HFFc6 (cell line): ENCODE data around the gene CD247. TPM values are rescaled to one million over a fixed set of nuclear protein-coding genes. Genes with fewer than 3 reads are reported as not detected.

Source experiments
- DNase-seq: peaks from one replicate; pipeline ENCODE4 v3.0.0-alpha.2; 2018
- H3K27ac Mint-ChIP-seq: 2 replicates; pipeline ENCODE4 v1.8.0; 2020; ENCODE audit warnings: mild to moderate bottlenecking, mixed read lengths
- H3K27me3 Mint-ChIP-seq: 2 replicates; pipeline ENCODE4 v1.8.0; 2021; ENCODE audit warnings: mild to moderate bottlenecking, moderate library complexity, mixed read lengths; ENCODE audit not compliant: insufficient read depth
- H3K36me3 Mint-ChIP-seq: 2 replicates; pipeline ENCODE4 v1.8.0; 2021; ENCODE audit warnings: low read depth, mixed read lengths
- H3K4me1 Mint-ChIP-seq: 2 replicates; pipeline ENCODE4 v1.8.0; 2020; ENCODE audit warnings: low read depth, mixed read lengths
- H3K4me3 Mint-ChIP-seq: 2 replicates; pipeline ENCODE4 v1.8.0; 2020; ENCODE audit warnings: mild to moderate bottlenecking, moderate library complexity, mixed read lengths
- H3K9me3 Mint-ChIP-seq: 2 replicates; pipeline ENCODE4 v1.8.0; 2020; ENCODE audit warnings: mild to moderate bottlenecking, mixed read lengths
- total RNA-seq, 6 experiments: library from RNA; stranded (reverse); fragmentation: NEBNext Ultra II Directional; extraction: Animal tissue kit (Norgen Biotek cat#: 25700); gene quantifications; 2 replicates in 1 of 6; 3 replicates in 5 of 6; pipeline ENCODE4 v1.2.3, GENCODE V29; 2021
- TF ChIP-seq, protein P1 (sequence below): fragments of 200-600 bp; sonication (generic); IDR thresholded peaks from 2 replicates; pipeline ENCODE4 v1.5.0; 2021; ENCODE audit warnings: antibody characterized with exemption, mild to moderate bottlenecking

CD247 gene
- total RNA-seq, 6 experiments from 2014 or later = not detected

DNA sequence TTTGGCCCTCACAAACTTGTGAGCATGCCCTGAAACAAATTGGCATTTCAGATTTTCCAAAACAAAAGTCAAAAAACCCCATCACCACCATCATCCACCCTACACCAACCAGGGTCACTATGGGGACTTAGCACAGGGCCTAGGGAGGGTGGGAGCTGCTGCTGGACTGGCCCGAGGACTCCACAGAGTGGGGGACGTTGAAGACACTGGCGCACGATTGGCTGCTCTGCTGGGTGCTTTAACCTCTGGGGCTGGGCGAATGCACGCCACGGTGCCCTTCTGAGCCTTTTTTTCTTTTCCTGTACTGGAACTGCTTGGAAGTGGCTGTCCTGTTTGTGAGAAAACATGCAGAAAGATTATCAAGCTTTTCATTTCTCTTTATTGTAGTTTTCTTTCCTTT, 92.8 kb downstream of the CD247 start:
- no peak overlapping the region for H3K4me3 Mint-ChIP-seq
- H3K4me1 Mint-ChIP-seq = peaks cover under 1% of the 10 kb centered on the region; the same call in 1 of the 2 replicates
- DNase-seq = no peak
- H3K9me3 Mint-ChIP-seq = no peaks in the 10 kb centered on the region
- H3K27ac Mint-ChIP-seq = no peak overlapping the region
- H3K27me3 Mint-ChIP-seq = peaks cover 2% of the 10 kb centered on the region; the same call in 1 of the 2 replicates
- TF ChIP-seq, protein P1, sequence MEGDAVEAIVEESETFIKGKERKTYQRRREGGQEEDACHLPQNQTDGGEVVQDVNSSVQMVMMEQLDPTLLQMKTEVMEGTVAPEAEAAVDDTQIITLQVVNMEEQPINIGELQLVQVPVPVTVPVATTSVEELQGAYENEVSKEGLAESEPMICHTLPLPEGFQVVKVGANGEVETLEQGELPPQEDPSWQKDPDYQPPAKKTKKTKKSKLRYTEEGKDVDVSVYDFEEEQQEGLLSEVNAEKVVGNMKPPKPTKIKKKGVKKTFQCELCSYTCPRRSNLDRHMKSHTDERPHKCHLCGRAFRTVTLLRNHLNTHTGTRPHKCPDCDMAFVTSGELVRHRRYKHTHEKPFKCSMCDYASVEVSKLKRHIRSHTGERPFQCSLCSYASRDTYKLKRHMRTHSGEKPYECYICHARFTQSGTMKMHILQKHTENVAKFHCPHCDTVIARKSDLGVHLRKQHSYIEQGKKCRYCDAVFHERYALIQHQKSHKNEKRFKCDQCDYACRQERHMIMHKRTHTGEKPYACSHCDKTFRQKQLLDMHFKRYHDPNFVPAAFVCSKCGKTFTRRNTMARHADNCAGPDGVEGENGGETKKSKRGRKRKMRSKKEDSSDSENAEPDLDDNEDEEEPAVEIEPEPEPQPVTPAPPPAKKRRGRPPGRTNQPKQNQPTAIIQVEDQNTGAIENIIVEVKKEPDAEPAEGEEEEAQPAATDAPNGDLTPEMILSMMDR = no peak
- no peaks in the 10 kb centered on the region for H3K36me3 Mint-ChIP-seq

DNA sequence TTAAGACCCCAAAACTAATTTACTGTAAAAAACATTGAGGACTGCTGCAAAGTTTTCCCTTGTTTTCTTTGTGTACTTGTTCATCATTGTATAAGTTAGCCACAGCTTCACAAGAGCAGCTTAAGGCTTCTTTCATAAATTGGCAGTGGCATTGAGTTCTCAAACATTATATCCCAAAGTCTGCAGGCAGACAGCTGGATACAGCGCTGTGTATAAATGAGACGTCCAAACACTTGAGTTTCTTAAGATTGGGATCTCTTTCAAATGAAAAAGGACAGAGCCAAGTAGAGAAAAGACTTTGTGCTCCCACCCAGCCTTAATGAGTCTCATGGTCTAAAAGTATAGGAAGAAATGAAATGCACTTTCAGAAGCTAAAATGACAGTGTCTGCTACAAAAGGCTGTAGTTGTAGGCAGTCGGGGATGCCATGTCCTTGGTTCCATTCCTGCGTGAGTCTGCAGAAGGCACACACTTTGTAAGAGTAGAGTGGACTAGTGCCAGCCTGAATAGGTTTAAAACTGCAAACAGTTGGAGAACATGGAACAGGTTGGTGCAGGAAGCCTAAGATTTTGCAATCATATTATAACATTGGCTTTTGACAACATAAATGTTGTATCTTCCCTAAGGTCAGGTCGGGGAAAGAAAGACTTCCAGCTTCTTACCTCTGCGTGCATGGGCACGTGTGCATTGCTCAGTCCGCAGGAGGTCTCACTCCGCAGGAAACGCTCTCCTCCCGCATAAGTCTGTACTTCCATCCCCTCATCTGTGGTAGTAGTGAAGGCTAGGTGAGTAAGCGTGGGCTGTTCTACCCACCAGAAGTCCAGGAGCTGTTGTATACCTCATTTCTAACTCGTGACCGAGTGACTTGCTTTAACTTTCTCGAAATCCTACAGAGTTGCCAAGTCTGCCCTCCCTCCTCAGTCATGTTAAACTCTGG, 94.4 kb downstream of the CD247 start:
- no peak overlapping the region for H3K27ac Mint-ChIP-seq
- peaks cover 2% of the 10 kb centered on the region; the same call in 1 of the 2 replicates for H3K27me3 Mint-ChIP-seq
- no peaks in the 10 kb centered on the region for H3K36me3 Mint-ChIP-seq
- H3K9me3 Mint-ChIP-seq = no peaks in the 10 kb centered on the region
- DNase-seq = no peak
- TF ChIP-seq, protein P1 = no peak
- peaks cover 4% of the 10 kb centered on the region; the same call in 1 of the 2 replicates for H3K4me1 Mint-ChIP-seq
- no peak overlapping the region for H3K4me3 Mint-ChIP-seq

DNA sequence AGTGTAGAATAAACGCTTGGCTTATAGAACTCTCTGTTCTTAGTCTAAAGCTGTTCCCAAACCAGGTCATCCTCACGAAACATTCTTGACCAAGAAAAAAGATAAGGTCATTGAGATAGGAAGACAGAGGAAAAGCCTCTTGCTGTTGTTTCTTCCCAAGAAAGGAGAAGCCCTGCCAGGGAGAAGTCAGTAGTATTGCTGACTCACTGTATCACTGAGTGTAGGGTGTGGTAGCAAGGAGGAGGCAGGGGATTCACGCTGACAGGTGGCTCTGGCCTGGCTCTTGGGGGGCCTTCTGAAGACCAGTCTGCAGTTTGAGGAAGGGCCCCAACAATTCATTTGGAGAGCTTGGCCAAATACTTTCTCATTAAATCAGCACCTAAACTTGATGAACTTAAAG, 97.8 kb downstream of the CD247 start:
- Mint-ChIP-seq H3K4me3 (no peak overlapping the region), H3K27me3 (peaks cover 2% of the 10 kb centered on the region; the same call in 1 of the 2 replicates), H3K27ac (no peak overlapping the region), H3K9me3 (no peaks in the 10 kb centered on the region), H3K36me3 (peaks cover 4% of the 10 kb centered on the region; the same call in 1 of the 2 replicates), H3K4me1 (0 out of 2 replicates have a peak, but pooled peaks cover 4% of the 10 kb centered on the region)
- DNase-seq = no peak
- TF ChIP-seq, protein P1 = no peak

DNA sequence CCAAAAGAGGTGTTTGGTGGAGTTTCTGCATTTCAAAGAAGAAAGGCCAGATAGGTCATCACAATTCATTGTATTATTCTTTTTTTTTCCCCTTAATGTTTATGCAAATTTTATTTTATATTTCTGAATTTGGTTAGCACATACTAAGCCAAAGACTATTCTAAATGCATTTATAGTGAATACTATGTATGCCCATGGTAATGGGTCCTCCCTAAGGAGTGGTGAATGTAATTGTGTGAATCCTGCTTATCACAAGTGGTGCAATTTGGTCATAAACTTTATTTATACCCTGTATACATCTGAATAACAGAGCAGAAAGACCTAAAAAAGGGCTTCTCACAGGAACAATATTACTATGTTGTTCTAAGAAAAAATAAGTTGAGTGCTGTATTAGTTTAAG, 99.1 kb downstream of the CD247 start:
- Mint-ChIP-seq H3K4me1 (0 out of 2 replicates have a peak, but pooled peaks cover 4% of the 10 kb centered on the region), H3K9me3 (no peaks in the 10 kb centered on the region), H3K4me3 (no peak overlapping the region), H3K36me3 (peaks cover 4% of the 10 kb centered on the region; the same call in 1 of the 2 replicates), H3K27ac (no peak overlapping the region), H3K27me3 (no peaks in the 10 kb centered on the region)
- TF ChIP-seq, protein P1 = no peak
- DNase-seq = no peak

DNA sequence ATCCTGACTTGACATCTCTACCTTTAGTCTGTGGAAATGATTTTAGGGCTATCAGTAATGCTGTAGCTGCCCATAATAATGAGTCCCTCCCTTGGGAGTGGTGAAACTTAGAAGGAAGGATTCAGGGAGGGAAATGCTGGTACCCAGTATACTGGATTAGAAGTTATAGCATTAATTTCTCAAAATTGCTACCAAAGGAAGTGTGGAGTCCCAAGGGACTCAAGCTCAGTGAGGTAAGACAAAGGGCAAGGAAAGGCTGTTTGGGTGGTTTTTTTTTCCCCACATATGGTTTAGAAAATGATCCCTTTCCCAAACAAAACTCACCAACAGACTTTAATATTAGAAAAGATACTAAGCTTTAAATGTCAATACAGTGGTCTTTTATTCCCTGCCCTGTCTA, 99.9 kb downstream of the CD247 start:
- H3K36me3 Mint-ChIP-seq = peaks cover 4% of the 10 kb centered on the region; the same call in 1 of the 2 replicates
- H3K27ac Mint-ChIP-seq = no peak overlapping the region
- H3K9me3 Mint-ChIP-seq = no peaks in the 10 kb centered on the region
- 0 out of 2 replicates have a peak, but pooled peaks cover 4% of the 10 kb centered on the region for H3K4me1 Mint-ChIP-seq
- DNase-seq = no peak
- H3K27me3 Mint-ChIP-seq = no peaks in the 10 kb centered on the region
- TF ChIP-seq, protein P1 = no peak
- H3K4me3 Mint-ChIP-seq = no peak overlapping the region
